Breast epithelium (tissue), 4 donors: ENCODE measurements around the gene KLC3. TPM values are rescaled to one million over a fixed set of nuclear protein-coding genes. Genes with fewer than 3 reads are reported as not detected.
"Not testable (repeated sequence)": the region's sequence is repeated elsewhere in the genome, so short reads cannot be mapped to it uniquely, and the experiment has no call there.

Source experiments
- DNase-seq, 2 donors: peaks; one replicate each; pipeline ENCODE4 v3.0.0-alpha.2; 2019; ENCODE audit warnings: low spot score in 2 of 2
- H3K27ac ChIP-seq, 2 donors: fragments of 200-600 bp; sonication (generic) in 1 of 2; one replicate each; pipeline ENCODE4 v1.5.1; 2016 to 2019; ENCODE audit warnings: mild to moderate bottlenecking in 1 of 2
- H3K27me3 ChIP-seq, 2 donors: fragments of 200-600 bp; sonication (generic) in 1 of 2; one replicate each; pipeline versions ENCODE4 v1.5.1 to v1.6.0; 2017 to 2019; ENCODE audit warnings: control low read depth in 1 of 2, mild to moderate bottlenecking in 1 of 2
- H3K36me3 ChIP-seq: fragments of 200-600 bp; one replicate; pipeline ENCODE4 v1.5.1; 2019
- H3K4me1 ChIP-seq, 2 donors: fragments of 200-600 bp; sonication (generic); one replicate each; pipeline ENCODE4 v1.5.1; 2016 to 2019; ENCODE audit warnings: control low read depth in 1 of 2
- H3K4me3 ChIP-seq, 3 donors: fragments of 200-600 bp; sonication (generic); 1 replicate in 2 of 3; 2 replicates in 1 of 3; pipeline ENCODE4 v1.5.1; 2016 to 2019; ENCODE audit warnings: mild to moderate bottlenecking in 3 of 3, moderate library complexity in 2 of 3
- H3K9me3 ChIP-seq, 2 donors: fragments of 200-600 bp; sonication (generic) in 1 of 2; one replicate each; pipeline ENCODE4 v1.5.1; 2016 to 2019; ENCODE audit warnings: control low read depth in 1 of 2
- POLR2A ChIP-seq: fragments of 450-650 bp; IDR thresholded peaks from one replicate; pipeline ENCODE4 v1.6.1; 2016; ENCODE audit warnings: antibody characterized with exemption, mild to moderate bottlenecking, moderate library complexity
- POLR2AphosphoS5 ChIP-seq, 3 donors: sonication (generic); formaldehyde crosslinking; IDR thresholded peaks; one replicate each; pipeline ENCODE4 v1.6.1; 2017; ENCODE audit warnings: antibody characterized with exemption in 3 of 3
- intact Hi-C: fragments of 100-400 bp; cut with DNase I; formaldehyde crosslinking; loops from one replicate; pipeline ENCODE4 v1.15.1; 2023; ENCODE audit warnings: low total_unique reads
- total RNA-seq, 3 donors: library from RNA; depleted of rRNA; stranded (reverse); fragments of >200 nt; gene quantifications; one replicate each; pipeline ENCODE4 v1.1.0, GENCODE V29; 2016
- TF ChIP-seq, protein P1 (sequence below), 3 donors: fragments of 450-650 bp; IDR thresholded peaks; one replicate each; pipeline ENCODE4 v1.5.1; 2016 to 2017; ENCODE audit warnings: antibody characterized with exemption in 3 of 3, mild to moderate bottlenecking in 3 of 3, moderate library complexity in 3 of 3

Gene KLC3
- total RNA-seq, 3 donors from 2014 or later: 5.6 to 13.5 TPM; not detected in 1

DNA sequence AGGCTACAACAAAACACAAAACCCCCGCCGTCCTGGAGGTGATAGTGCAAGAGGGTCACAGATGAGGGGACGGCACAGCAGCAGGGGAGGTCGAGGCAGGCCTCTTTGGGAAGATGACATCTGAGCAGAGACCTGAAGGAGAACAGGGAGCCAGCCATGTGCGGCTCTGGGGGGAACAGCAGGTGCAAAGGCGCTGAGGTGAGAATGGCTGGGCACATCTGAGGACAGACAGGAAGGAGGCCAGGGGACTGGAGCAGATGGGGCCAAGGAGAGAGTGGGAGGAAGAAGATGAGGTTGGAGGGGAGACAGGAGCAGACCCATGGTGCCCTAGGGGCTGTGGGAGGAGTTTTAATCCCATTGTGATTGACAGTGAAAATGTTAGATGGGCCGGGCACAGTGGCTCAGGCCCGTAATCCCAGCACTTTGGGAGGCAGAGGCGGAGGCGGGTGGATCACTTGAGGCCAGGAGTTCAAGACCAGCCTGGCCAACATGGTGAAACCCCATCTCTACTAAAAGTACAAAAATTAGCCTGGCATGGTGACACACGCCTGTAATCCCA lies 16.1 kb upstream of the KLC3 start:
- H3K27me3 ChIP-seq: peaks cover 0 to 18% of the 10 kb centered on the region in 2 donors
- no peak for TF ChIP-seq POLR2AphosphoS5 (IDR thresholded peaks at IDR 0.05)
- TF ChIP-seq, protein P1, sequence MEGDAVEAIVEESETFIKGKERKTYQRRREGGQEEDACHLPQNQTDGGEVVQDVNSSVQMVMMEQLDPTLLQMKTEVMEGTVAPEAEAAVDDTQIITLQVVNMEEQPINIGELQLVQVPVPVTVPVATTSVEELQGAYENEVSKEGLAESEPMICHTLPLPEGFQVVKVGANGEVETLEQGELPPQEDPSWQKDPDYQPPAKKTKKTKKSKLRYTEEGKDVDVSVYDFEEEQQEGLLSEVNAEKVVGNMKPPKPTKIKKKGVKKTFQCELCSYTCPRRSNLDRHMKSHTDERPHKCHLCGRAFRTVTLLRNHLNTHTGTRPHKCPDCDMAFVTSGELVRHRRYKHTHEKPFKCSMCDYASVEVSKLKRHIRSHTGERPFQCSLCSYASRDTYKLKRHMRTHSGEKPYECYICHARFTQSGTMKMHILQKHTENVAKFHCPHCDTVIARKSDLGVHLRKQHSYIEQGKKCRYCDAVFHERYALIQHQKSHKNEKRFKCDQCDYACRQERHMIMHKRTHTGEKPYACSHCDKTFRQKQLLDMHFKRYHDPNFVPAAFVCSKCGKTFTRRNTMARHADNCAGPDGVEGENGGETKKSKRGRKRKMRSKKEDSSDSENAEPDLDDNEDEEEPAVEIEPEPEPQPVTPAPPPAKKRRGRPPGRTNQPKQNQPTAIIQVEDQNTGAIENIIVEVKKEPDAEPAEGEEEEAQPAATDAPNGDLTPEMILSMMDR (IDR thresholded peaks at IDR 0.05): no peak
- TF ChIP-seq POLR2A: no peak
- H3K4me1 ChIP-seq: no peaks in the 10 kb centered on the region
- no peak for DNase-seq
- no peak overlapping the region for H3K4me3 ChIP-seq
- intact Hi-C loops: no loop called here
- H3K27ac ChIP-seq: no peak overlapping the region
- H3K9me3 ChIP-seq: no peaks in the 10 kb centered on the region
- H3K36me3 ChIP-seq: no peaks in the 10 kb centered on the region

- Histone ChIP-seq H3K4me1 (no peaks in the 10 kb centered on the region), H3K36me3 (no peaks in the 10 kb centered on the region), H3K9me3 (no peaks in the 10 kb centered on the region), H3K4me3 (no peak overlapping the region), H3K27ac (no peak overlapping the region), H3K27me3 (peaks cover 0 to 18% of the 10 kb centered on the region in 2 donors)
- no peak for TF ChIP-seq POLR2A
- no peak for TF ChIP-seq POLR2AphosphoS5 (IDR thresholded peaks at IDR 0.05)
- TF ChIP-seq, protein P1 (IDR thresholded peaks at IDR 0.05): no peak
- DNase-seq: no peak
- intact Hi-C loops: no loop called here
Observed at GRCh38 chr19:45327404-45328143, 13.0 kb upstream of the KLC3 start.

DNA sequence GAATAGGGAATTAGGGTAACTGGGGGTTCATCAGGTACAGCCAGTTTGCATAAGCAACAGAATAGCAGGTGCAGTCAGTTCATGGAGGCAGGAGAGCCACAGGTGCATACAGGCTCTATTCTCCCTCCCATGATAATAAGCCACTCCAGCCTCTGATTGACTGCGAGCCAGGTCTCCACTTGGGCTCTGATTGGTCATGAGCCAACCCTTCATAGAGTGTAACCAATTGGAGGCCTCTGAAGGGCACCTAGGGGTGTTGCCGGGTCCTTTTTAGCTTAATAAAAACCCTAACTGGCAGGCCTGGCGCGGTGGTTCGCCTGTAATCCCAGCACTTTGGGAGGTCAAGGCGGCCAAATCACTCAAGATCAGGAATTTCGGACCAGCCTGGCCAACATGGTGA lies 9.1 kb upstream of the KLC3 start:
- intact Hi-C loops: no loop called here

DNA sequence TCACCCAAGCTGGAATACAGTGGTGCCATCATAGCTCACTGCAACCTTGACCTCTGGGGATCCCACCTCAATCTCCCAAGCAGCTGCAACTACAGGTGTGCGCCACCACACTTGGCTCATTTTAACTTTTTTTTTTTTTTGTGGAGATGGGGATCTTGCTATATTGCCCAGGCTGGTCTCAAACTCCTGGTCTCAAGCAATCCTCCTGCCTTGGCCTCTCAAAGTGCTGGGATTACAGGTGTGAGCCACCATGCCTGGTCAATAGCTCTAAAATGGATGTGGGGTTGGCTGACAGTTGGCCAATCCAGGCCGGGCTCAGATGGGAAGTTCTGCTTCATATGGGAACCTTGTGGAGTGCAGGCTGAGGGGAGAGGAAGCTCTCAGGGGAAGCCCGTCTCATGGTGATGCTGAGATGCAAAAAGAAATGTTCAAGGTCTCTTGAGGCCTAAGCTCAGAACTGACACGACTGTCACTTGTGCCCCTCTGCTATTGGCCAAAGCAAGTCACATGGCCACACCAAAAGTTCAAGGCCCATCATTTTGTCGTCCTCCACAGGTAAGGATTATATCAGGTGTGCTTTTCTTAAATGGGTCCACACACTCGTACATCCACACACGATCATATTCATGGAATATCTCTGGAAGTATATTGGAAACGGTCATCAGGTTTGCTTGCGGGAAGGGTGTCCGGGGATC lies 6.8 kb upstream of the KLC3 start:
- no peak for TF ChIP-seq POLR2AphosphoS5 (IDR thresholded peaks at IDR 0.05)
- no peak for TF ChIP-seq POLR2A
- TF ChIP-seq, protein P1 (IDR thresholded peaks at IDR 0.05): no peak
- Histone ChIP-seq H3K27ac (no peak overlapping the region), H3K4me1 (no peaks in the 10 kb centered on the region), H3K9me3 (no peaks in the 10 kb centered on the region), H3K4me3 (no peak overlapping the region), H3K36me3 (no peaks in the 10 kb centered on the region), H3K27me3 (no peaks in the 10 kb centered on the region)
- DNase-seq: no peak
- intact Hi-C loops: no loop called here

More for the DNA sequence above, 9.1 kb upstream of the KLC3 start:
- TF ChIP-seq POLR2A (no peak), POLR2AphosphoS5 (IDR thresholded peaks at IDR 0.05) (no peak)
- TF ChIP-seq, protein P1 (IDR thresholded peaks at IDR 0.05): no peak
- no peaks in the 10 kb centered on the region for H3K27me3 ChIP-seq
- H3K4me1 ChIP-seq: no peaks in the 10 kb centered on the region
- no peak overlapping the region for H3K4me3 ChIP-seq
- no peaks in the 10 kb centered on the region for H3K36me3 ChIP-seq
- DNase-seq: no peak
- no peak overlapping the region for H3K27ac ChIP-seq
- no peaks in the 10 kb centered on the region for H3K9me3 ChIP-seq

DNA sequence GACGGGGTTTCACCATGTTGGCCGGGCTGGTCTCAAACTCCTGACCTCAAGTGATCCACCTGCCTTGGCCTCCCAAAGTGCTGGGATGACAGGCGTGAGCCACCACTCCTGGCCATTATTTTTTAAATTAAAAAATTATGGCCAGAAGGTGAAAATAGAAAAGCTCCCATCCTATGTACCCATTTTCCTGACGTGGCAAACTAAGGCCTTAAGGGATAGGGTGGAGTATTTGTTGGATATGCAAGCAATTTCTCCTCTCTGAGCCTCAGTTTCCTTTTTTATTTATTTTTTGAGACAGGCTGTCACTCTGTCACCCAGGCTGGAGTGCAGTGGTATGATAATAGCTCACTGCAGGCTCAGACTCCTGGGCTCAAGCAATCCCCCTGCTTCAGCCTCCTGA lies 5.7 kb upstream of the KLC3 start:
- H3K36me3 ChIP-seq, DNase-seq, H3K27me3 ChIP-seq, intact Hi-C loops, H3K27ac ChIP-seq, H3K4me1 ChIP-seq, H3K9me3 ChIP-seq, H3K4me3 ChIP-seq: not testable (repeated sequence)
